Fibroblast of lung (primary cell): Measurements from ENCODE around the gene CCDC144A. TPM values are rescaled to one million over a fixed set of nuclear protein-coding genes. Genes with fewer than 3 reads are reported as not detected.
"Not testable (repeated sequence)": the region's sequence is repeated elsewhere in the genome, so short reads cannot be mapped to it uniquely, and the experiment has no call there.

Experiments
- DNase-seq, 2 donors: peaks; one replicate each; pipeline versions ENCODE4 v3.0.0 to v3.0.0-alpha.2; 2010; ENCODE audit warnings: low read depth in 2 of 2
- H2AFZ ChIP-seq: 2 replicates; pipeline ENCODE4 v1.5.1; 2012; ENCODE audit warnings: low read length, control low read depth, inconsistent platforms
- H3K27ac ChIP-seq: 2 replicates; pipeline ENCODE4 v1.5.1; 2011; ENCODE audit warnings: low read length, control low read depth; ENCODE audit not compliant: insufficient read depth
- H3K27me3 ChIP-seq: 2 replicates; pipeline ENCODE4 v1.5.1; 2011; ENCODE audit warnings: mild to moderate bottlenecking, low read length; ENCODE audit not compliant: control insufficient read depth, insufficient read depth
- H3K36me3 ChIP-seq: 2 replicates; pipeline ENCODE4 v1.5.1; 2011; ENCODE audit warnings: low read length; ENCODE audit not compliant: control insufficient read depth, insufficient read depth
- H3K4me1 ChIP-seq: 2 replicates; pipeline ENCODE4 v1.5.1; 2011; ENCODE audit warnings: low read length; ENCODE audit not compliant: control insufficient read depth, insufficient read depth; ENCODE audit errors: extremely low read depth
- H3K4me2 ChIP-seq: 2 replicates; pipeline ENCODE4 v1.5.1; 2011; ENCODE audit warnings: low read length, control low read depth; ENCODE audit not compliant: insufficient read depth; ENCODE audit errors: extremely low read depth
- H3K4me3 ChIP-seq, 4 experiments: fragments of 200-600 bp in 1 of 4; sonication (generic) in 1 of 4; replicated peaks in 1 of 4; 2 replicates each; pipeline ENCODE4 v1.5.1; 2011 to 2016; ENCODE audit warnings: low read length in 4 of 4, low read depth in 3 of 4, mild to moderate bottlenecking in 3 of 4, control low read depth in 2 of 4, inconsistent platforms in 1 of 4, mixed read lengths in 1 of 4; ENCODE audit not compliant: insufficient read depth in 1 of 4; ENCODE audit errors: control extremely low read depth in 1 of 4
- H3K79me2 ChIP-seq: 2 replicates; pipeline ENCODE4 v1.5.1; 2012; ENCODE audit warnings: mild to moderate bottlenecking, low read length, inconsistent platforms; ENCODE audit not compliant: control insufficient read depth, insufficient read depth
- H3K9ac ChIP-seq: 2 replicates; pipeline ENCODE4 v1.5.1; 2011; ENCODE audit warnings: mild to moderate bottlenecking, low read length, control low read depth; ENCODE audit not compliant: insufficient read depth
- H3K9me3 ChIP-seq: 2 replicates; pipeline ENCODE4 v1.5.1; 2012; ENCODE audit warnings: low read depth, low read length; ENCODE audit not compliant: control insufficient read depth, insufficient read depth
- H4K20me1 ChIP-seq: 2 replicates; pipeline ENCODE4 v1.5.1; 2011; ENCODE audit warnings: low read length; ENCODE audit not compliant: control insufficient read depth, insufficient read depth; ENCODE audit errors: extremely low read depth
- polyA plus RNA-seq, 2 donors: library from polyadenylated mRNA; depleted of rRNA in 1 of 2; stranded (reverse) in 1 of 2; unstranded in 1 of 2; fragments of >200 nt; gene quantifications; 2 replicates each; pipeline ENCODE4 v1.2.1, GENCODE V29; 2011 to 2012; ENCODE audit warnings: missing spikeins in 1 of 2
- total RNA-seq: library from RNA; depleted of rRNA; stranded (reverse); fragments of >200 nt; gene quantifications from 2 replicates; pipeline ENCODE4 v1.2.1, GENCODE V29; 2014

CCDC144A gene
- total and polyA plus RNA-seq, 2 donors (not counting 1 experiment from before 2014, with no cell fraction given), result 2.5 to 11.7 TPM

GRCh38 chr17:16794215-16794614, 104.2 kb downstream of the CCDC144A start:
- DNase-seq, result not testable (repeated sequence)

DNA sequence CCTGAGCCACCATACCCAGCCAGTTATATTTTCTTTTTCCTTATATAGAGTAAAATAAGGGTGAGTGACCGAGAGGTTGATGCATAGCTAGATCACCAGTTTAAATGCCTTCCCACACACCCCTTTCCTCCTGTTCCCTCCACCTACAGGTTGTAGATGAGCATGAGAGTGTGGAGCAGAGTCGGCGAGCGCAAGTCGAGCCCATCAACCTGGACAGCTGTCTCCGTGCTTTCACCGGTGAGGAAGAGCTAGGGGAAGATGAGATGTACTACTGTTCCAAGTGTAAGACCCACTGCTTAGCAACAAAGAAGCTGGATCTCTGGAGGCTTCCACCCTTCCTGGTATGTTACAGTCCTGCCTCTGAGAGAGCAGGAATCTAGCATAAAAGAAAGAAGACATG, 105.9 kb downstream of the CCDC144A start:
- not testable (repeated sequence) for H4K20me1 ChIP-seq, H3K9me3 ChIP-seq, H3K27me3 ChIP-seq, H3K4me3 ChIP-seq, H3K79me2 ChIP-seq, H3K4me1 ChIP-seq, H3K36me3 ChIP-seq, H3K27ac ChIP-seq, H3K4me2 ChIP-seq, H2AFZ ChIP-seq, H3K9ac ChIP-seq, DNase-seq

More at GRCh38 chr17:16794215-16794614, 104.2 kb downstream of the CCDC144A start:
- not testable (repeated sequence) for H3K4me3 ChIP-seq, H3K27me3 ChIP-seq, H3K36me3 ChIP-seq, H3K4me2 ChIP-seq, H4K20me1 ChIP-seq, H3K9ac ChIP-seq, H3K9me3 ChIP-seq, H3K4me1 ChIP-seq, H2AFZ ChIP-seq, H3K79me2 ChIP-seq, H3K27ac ChIP-seq

DNA sequence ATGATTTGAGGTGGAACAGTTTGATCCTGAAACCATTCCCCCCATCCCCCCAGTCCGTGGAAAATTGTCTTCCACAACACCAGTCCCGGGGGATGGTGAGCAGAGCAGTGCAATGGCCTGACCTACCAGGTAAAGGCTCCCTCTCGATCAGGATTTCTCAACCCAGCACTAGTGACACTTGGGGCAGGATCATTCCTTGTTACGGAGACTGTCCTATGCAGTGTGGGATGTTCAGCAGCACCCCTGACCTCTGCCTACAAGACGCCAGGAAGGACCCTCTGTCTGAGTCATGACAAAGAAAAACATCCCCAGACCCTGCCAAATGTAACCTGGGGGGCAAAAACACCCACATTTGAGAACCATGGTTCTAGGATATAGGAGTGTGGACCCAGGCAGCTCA, 114.8 kb downstream of the CCDC144A start:
- not testable (repeated sequence) for H4K20me1 ChIP-seq, H3K9ac ChIP-seq, H3K4me1 ChIP-seq, H2AFZ ChIP-seq, H3K27me3 ChIP-seq, H3K36me3 ChIP-seq, H3K27ac ChIP-seq, H3K4me2 ChIP-seq, H3K4me3 ChIP-seq, H3K79me2 ChIP-seq, H3K9me3 ChIP-seq, DNase-seq

DNA sequence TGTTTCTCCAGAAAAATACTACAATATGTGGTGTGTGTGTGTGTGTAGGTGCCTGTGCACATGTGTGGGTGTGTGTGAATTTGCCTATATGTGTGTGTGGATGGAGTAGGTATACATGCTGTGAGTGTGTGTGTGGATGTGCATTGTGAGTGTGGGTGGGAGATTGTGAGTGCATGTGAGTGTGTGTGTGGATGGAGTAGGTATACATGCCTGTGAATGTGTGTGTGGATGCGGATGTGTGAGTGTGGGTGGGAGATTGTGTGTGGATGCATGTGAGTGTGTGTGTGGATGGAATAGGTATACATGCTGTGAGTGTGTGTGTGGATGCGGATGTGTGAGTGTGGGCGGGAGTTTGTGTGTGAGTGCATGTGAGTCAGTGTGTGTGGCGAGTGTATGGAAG, 116.6 kb downstream of the CCDC144A start:
- not testable (repeated sequence) for H2AFZ ChIP-seq, H3K36me3 ChIP-seq

DNA sequence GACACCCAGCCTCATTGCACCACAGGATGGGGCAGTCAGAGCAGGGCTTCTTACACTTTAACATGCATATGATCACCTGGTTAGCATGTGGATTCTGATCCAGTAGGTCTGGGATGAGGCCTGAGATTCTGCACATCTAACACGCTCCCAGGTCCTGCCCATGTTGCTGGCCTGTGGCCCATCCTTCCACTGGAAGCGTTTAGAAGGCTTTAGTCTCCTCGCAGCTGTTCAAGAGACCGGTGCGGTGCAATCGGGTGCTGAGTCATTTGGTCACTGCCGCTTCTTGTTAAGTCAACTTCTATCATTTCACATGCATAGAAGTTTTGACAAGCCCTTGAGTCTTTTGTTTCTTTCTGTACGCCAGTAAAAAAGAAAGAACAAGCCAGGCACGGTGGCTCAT, 117.6 kb downstream of the CCDC144A start:
- not testable (repeated sequence) for H4K20me1 ChIP-seq, H3K9me3 ChIP-seq, H3K4me1 ChIP-seq, H3K27me3 ChIP-seq, H3K27ac ChIP-seq, H3K36me3 ChIP-seq, H3K9ac ChIP-seq, H3K79me2 ChIP-seq, H3K4me3 ChIP-seq, H2AFZ ChIP-seq, H3K4me2 ChIP-seq, DNase-seq

More for the DNA sequence above, 116.6 kb downstream of the CCDC144A start:
- H3K9me3 ChIP-seq, H4K20me1 ChIP-seq, H3K27ac ChIP-seq, DNase-seq, H3K27me3 ChIP-seq, H3K4me3 ChIP-seq, H3K4me1 ChIP-seq, H3K79me2 ChIP-seq, H3K9ac ChIP-seq, H3K4me2 ChIP-seq: not testable (repeated sequence)

GRCh38 chr17:16810236-16810635, 120.2 kb downstream of the CCDC144A start:
- H3K4me1 ChIP-seq, H2AFZ ChIP-seq, DNase-seq, H3K4me3 ChIP-seq, H3K27me3 ChIP-seq, H3K9ac ChIP-seq, H3K9me3 ChIP-seq, H4K20me1 ChIP-seq, H3K4me2 ChIP-seq, H3K27ac ChIP-seq, H3K36me3 ChIP-seq, H3K79me2 ChIP-seq: not testable (repeated sequence)

DNA sequence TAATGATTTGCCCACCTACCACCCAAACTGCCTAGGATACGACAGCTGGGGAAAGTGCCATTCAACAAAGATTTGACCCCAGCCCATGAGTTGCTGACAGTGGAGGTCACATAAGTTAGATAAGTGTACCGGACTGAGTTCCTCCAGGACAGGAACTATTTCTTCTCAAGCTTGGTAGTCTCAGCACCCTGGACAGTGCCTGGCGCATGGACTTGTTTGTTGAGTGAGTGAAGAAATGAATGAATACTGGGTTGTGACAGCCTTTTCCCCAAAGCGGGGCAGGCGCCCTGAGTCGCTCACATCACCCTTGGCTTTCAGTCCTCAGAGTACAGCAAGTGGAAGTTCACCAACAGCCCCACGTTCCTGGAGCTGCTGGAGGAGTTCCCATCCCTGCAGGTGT, 122.1 kb downstream of the CCDC144A start:
- not testable (repeated sequence) for H3K9me3 ChIP-seq, H3K27me3 ChIP-seq, H3K4me2 ChIP-seq, H3K9ac ChIP-seq, H3K79me2 ChIP-seq, H3K4me1 ChIP-seq, H3K36me3 ChIP-seq, H4K20me1 ChIP-seq, H2AFZ ChIP-seq, H3K4me3 ChIP-seq, H3K27ac ChIP-seq
- DNase-seq, result peak; percentile 0 to 18
